Activated CD4-positive, CD25-positive, alpha-beta regulatory T cell treated with anti-CD3 and anti-CD28 coated beads, Interleukin-2, amount 50 U/mL, for 16 hours (primary cell): ENCODE measurements around the gene MUC4.
"Not testable (repeated sequence)": the region's sequence is repeated elsewhere in the genome, so short reads cannot be mapped to it uniquely, and the experiment has no call there.

Experiments
- DNase-seq: peaks from one replicate; pipeline ENCODE4 v3.0.0-alpha.2; 2020; ENCODE audit warnings: low read depth, low spot score

Gene MUC4

DNA sequence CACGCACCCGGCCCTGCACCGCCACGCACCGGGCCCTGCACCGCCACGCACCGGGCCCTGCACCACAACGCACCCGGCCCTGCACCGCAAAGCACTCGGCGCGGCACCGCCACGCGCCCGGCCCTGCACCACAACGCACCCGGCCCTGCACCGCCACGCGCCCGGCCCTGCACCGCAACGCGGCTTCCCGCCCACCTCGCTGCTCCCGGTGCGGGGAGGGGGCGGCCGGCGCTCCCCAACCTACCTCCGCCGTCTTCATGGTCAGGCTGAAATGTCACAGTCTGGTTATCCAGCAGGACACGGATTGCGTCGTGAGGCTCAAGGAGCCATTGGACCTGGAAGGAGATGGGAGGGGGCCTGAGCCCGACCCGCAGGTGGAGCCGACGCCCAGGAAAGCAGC, 49.1 kb downstream of the MUC4 start:
- no peak for DNase-seq

DNA sequence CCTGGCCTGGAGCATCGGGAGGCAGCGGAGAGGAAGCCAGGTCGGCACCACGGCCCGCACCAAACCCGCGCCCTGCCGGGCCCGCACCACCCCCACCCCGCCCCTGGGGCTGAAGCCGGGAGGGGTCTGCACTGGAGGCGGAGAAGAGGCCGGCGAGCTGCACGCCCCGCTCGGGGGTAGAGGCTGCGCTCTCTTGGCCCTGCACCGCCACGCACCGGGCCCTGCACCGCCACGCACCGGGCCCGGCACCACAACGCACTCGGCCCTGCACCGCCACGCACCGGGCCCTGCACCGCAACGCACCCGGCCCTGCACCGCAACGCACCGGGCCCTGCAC, 49.5 kb downstream of the MUC4 start:
- DNase-seq = no peak

DNA sequence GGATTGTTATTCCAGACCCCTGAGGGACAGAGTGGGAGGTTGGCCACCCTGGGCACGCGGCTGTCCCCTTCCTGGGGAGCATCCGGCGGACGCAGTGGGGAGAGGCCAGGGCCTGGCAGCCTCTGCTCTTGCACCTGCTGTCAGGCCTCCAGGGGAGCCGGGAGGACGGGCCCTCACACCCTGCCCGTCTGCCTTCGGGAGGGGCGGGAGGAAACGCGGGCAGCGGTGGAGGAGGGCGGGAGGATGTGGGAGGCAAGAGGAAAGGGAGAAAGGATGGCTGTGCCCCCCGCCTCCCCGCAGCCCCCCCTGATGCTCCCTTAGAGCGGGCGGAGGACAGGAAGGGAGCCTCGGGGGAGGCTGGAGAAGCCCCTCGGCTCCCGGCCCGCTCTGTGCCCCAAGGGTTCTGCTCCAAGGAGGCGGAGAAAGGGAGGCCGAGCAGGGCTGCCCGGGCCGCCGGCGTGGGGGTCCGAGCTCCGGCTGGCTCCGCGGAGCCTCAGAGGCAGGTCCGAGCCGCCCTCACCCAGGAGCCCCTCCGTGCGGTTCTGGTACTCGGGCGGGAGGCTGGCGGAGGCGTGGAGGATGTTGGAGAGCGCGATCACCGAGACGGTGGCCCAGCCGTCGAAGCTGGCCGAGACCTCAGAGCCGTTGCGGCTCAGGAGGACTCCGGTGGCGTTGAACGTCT, 50.0 kb downstream of the MUC4 start:
- no peak for DNase-seq

DNA sequence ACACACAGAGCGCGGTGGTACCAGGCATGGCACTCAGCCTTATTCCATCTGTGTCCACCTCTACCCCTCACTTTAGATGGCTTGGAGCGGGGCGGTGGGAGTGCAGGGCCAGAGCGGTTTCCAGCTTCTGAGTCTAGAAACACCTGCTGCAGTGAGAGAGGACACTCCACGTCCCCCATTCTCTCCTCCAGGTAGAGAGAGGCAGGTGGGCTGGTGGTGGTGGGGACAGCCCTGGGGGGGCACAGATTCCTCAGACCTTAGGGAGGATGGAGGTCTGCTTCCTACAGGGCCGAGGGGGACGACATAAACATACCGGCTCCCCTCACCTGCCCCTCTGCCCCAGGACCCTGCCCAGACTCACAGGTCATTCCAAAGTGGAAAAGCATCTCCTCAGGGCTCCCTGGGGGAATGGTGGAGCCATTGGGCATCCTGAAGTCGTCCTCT, 50.6 kb downstream of the MUC4 start:
- DNase-seq = no peak

DNA sequence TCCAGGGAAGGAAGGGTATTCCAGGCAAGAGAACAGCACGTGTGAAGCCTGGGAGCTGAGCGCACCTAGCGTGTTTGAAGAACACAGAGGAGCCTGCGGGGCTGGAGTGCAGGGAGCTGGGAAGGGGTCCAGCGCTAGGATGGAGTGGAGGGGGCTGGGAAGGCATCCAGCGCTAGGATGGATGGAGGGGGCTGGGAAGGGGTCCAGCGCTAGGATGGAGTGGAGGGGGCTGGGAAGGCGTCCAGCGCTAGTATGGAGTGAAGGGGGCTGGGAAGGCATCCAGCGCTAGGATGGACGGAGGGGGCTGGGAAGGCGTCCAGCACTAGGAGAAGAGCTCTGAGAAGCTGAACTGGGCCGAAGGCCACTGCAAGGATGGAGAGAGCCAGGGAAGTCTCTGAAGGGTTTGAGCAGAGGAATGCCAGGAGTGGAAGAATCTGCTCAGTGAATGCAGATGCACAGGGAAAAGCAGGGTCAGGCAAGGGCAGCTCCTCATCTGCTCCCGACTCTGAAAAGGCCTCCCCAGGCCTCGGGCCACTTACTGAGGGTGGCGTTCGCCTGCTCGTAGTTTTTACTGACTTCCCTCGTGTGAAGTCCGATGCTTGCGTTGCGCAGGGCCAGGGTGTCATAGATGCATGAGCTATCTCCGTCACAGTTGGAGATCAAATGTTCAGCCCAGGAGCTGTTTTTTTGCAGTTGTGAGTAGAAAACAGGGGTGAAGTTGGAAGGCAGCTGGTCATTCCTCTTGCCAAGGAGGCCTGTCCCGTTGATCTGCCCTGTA, 51.2 kb downstream of the MUC4 start:
- no peak for DNase-seq

DNA sequence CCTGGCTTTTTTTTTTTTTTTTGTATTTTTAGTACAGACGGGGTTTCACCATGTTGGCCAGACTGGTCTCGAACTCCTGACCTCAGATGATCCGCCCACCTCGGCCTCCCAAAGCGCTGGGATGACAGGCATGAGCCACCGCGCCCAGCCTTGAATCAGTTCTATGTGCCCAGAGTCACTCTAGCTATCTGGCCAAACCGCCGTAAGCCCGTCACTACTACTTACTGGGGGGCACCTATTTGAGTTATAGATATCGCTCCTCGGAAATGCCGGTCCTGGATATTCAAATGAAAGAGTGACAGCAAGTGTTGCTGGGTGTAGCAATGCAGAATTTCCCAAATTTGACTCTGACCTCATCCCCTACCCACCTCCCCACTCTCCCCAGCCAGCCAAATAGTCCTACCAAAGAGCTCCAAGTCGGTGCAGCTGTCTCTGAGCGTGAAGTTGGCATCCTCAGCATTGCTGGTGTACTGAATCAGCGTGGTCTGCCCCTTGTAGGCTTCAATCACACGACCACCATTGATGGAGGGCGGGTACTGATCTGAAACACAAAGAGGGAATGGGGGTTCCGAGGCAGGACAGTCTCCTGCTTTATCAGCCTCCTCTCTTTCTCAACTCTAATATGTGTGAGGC, 52.9 kb downstream of the MUC4 start:
- DNase-seq = no peak

DNA sequence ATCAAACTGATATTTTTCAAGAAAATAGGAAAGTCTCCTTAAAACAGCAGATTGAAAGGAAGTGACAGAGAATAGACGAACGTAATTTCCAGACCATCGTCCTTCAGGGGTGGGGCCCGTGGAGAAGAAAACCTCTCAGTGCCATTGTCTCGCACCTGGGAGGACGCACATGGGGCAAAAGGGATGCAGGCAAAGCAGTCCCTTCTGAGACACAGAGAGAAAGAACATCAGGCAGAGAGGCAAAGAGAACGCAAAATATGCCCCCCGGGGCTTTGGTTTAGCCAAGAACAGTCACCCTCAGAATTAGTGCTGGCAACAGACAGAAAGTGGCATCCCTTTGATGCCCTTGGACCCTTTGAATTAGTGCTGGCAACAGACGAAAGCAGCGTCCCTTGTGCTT, 53.9 kb downstream of the MUC4 start:
- no peak for DNase-seq

DNA sequence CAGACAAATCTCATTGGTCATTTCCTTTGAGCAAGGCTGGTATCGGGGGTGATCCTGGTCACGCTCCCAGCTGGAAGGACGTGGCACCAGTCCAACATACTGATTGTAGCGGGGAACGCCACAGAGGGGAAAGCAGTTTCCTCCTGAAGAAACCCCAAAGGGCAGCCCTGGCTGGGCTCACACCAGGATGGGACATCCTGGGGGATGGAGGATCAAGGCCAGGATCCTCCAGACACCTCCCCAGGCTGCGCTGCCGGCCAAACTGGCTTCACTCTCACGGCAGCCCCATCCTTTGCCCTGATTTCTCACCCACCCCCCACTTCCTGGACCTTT, 54.3 kb downstream of the MUC4 start:
- DNase-seq = no peak

DNA sequence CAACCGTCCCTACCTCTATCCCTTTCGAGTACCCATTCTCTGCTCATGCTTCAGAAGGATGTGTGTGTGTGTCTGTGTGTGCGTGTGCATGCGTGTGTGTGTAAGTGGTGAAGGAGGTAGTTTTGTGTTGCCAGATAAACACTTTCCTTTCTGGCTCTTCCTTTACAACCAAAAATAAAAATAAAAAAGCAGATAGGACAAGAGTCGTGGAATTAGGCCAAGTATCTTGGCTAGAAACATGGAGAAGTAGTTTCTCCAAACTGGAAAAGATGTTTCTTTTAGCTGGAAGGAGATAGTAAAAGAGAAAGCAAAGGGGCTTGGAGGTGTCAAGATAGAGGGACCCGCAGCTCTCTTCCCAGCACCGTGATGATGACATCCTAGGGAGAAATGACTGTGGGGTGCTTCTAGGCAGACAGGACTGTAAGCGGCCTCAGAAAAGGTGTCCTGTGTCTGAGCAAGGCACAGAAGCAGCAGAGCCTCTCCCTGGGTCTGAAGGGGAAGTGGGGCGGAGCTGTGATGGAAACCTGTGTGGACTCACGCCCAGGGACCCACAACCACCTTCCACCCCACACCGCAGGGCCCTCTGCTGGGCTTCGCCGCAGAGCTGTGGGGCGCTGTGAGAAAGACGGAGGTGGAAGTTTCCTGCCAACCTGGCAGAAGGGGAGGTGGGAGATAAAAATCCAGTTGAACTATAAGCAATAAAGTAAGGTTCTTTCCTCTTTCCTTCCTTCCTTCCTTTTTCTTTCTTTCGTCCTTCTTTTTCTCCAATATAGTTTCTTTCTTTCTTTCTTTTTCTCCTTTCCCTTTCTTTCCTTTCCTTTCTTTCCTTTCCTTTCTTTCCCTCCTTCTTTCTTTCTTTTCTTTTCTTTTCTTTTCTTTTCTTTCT, 55.7 kb downstream of the MUC4 start:
- DNase-seq = no peak

DNA sequence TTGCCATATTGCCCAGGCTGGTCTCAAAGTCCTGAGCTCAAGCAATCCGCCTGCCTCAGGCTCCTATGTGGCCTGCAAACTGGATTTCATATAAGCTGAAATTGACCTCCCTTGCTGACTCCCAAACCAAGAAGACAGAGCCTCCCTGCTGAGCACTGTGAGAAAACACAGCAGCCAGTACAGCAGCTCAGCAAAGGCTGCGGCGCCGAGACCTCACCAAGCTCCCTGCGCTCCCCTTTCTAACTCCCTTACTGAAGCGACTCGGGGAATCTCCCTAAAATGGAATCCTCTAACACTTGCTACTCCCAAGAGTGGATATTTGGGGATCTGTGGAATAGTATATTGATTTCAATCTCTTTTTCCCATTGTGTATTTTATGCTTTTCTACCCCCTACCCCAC, 56.3 kb downstream of the MUC4 start:
- no peak for DNase-seq

DNA sequence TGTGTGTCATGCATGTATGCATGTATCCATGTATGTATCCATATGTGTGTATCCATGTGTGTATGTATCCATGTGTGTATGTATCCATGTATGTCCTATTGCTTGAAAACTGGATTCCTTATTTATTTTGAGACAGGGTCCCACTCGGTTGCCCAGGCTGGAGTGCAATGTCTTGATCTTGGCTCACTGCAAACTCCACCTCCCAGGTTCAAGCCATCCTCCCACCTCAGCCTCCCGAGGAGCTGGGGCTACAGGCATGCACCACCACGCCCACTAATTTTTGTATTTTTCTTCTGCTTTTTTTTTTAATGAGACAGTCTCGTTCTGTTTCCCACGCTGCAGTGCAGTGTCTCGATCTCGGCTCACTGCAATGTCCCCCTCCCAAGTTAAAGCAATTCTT, 56.8 kb downstream of the MUC4 start:
- DNase-seq = no peak

DNA sequence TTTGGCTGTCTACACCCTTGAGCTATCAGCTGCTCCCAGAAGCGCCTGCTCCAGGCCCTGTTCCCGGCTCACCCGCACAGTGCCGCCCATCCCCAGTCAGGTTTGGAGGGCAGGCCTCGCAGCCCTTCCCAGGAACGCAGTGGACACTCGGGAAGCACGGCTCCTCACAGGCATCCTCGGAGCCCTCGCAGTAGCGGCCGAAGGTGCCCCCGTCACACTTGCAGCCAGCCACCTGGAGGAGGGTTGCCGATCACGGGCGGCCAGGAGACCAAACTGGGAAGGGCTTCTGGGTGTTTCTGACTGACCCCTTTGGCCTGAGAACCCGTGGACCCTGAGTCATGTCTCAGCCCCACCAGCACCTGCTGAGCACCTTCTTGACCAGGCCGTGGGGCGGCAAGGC, 57.6 kb downstream of the MUC4 start:
- no peak for DNase-seq

DNA sequence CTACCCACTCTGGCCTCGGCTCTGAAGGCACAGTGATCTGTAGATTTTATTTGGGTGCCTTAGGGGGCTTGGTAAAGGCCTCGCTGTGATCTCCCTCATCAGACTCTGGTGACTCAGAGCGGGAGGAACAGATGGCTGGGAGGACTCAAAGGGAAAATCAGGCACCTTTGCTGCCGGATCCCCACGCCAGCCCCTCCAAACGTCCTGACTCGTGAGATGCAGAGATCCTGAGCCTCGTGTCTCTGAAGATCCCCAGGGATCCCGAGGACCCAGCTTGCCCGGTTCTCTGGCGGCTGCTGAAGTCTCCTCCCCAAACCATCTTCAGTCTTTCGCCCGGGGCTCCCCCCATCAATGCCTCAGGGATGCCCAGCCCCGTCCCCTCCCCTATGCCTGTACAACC, 58.1 kb downstream of the MUC4 start:
- no peak for DNase-seq

DNA sequence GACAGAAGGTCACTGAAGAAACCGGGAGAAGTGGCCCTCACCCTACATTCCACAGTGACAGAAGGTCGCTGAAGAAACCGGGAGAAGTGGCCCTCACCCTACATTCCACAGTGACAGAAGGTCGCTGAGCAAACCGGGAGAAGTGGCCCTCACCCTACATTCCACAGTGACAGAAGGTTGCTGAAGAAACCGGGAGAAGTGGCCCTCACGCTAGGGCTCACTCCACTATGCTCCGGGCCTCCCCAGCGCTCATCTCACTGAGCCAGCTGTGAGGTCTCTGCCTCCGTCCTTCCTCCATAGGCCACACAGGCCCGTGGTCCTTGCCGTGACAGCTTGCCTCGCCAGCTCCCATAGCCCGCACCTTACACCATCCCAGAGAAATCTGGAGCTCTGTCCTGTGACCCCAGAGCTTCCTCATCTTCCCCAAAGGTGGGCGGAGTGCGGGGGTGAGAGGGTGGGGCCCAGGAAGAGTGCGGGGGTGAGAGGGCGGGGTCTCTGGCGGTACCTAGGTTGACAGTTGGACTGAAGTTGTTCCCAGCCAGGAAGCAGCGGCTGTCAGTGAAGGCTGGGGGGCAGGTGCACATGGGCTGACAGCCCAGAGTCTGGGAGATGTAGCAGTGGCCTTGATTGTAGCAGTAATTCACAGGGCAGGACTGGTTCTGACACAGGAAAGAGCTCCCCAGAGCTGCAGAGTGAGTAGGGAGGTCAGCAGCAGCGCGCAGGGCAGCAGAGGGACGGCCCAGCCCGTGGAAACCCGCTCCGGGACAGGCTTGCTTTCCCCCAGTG, 59.0 kb downstream of the MUC4 start:
- DNase-seq = no peak

DNA sequence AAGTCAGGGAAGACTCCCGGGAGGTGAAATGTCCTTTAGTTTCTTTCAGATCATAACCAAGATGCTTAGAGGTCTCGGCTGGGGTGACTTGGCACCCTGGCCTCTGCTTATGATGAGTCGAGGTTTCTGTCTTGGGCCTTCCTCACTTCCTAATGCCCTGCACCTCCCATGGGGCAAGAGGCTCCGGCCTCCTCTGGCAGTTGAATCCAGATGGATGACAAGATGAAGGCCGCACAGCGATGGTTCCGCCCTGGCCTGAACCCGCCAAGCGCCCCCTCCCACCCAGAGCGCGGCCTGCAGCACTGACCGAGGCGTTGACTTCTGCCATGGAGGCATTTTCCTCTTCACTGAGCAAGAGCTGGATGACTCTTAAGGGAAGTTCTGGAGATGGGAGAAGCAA, 59.7 kb downstream of the MUC4 start:
- no peak for DNase-seq

DNA sequence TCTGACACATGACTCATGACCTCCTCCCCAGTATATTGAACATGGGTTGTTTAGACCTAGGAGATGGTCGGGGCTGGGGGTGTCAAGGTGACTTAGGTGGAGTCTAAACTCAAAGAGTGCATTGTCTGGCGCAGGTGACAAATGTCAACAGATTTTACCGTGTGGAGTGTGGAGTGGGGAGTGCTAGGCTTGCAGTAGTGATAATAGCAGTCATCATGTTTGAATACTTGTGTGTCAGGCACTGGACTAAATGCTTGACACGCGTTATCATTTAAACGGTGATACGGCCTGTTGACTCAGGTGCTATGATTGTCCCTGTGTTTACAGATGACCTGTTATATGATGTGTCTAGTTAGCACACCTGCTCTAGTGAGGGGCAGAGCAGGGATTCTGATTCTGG, 60.2 kb downstream of the MUC4 start:
- no peak for DNase-seq

DNA sequence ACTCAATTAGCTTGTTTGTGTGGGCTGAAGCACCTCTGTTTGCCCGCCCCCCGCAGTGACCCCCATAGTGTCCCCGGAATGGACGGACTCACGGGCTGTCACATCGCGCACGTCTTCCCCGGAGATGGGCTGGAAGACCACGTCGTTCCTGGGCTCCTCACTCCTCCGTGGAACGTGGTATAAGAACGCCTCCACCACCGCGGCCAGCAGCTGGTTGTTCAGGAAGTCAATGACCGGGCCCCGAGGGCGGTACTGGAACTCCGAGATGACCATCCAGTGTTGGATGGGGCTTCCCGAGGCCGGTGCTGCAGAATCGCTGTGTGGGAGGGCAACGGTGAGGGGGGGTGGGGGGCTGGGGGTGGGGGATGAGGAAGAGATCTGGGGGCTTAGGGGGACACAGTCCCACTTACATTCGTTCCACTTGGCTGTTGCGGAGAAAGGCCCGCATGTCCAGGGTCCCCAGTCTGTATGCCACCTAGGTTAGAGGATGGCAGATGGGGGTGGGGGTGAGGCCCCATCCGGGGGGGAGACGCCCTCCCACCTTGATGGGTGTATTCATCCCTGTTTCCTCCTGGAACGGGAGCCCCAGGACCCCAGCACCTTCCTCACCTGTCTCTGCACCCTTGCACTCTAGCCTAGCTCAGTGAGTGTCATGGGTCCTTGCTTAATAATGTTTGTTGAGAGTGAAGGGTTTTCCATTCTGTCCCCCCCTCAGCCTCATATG, 60.8 kb downstream of the MUC4 start:
- no peak for DNase-seq

DNA sequence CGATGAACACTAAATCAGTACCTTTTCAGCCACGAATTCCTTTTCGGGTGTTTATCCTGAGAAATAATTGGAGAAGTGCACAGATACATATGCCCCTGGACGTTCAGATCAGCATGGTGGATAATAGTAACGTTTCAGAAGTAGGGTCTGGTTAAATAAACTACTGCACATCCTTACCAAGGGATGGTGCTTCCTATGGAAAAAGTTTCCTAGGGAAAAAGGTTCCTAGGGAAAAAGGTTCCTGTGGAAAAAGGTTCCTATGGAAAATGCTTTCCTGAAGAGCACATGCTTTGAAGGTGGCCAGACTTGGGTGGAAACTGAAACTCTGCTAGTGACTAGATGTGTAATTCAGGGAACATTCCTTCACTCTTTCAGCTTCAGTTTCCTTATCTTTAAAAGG, 62.6 kb downstream of the MUC4 start:
- not testable (repeated sequence) for DNase-seq

DNA sequence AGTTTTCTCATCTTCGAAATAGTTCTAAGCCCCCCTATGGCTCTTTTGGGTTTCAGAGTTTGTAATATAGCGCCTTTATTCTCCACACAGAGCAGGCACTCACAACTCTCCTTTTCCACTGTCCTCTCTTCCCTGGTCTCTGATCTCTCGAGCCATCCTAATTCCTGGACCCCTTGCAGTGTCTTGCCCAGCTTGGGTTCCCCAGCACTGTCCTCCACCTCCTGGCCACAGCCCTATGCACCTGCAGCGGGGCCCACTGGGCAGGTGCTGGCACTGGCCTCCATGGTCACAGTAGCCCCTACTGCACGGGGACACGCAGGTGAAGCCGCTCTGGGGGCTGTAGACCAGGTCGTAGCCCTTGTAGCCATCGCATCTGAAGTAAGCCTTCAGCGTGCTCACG, 63.1 kb downstream of the MUC4 start:
- no peak for DNase-seq

DNA sequence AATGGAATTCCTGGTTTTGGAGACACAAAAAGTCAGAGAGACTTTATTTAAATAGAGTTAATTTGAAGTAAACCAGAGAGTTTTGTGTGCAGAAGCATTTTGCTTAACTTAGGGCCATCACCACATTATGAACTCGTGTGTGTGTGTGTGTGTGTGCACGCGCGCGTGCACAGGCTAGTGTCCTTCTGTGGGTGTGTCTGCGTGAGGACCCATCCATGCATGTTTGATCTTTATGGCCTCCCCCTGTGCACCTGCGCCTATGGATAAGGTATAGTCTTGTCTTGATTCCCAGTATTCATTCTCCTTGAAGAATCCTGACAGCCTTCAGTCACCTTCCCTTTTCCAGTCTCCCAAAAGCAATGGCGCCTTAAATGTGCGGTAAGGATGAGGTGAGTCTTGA, 65.0 kb downstream of the MUC4 start:
- no peak for DNase-seq

DNA sequence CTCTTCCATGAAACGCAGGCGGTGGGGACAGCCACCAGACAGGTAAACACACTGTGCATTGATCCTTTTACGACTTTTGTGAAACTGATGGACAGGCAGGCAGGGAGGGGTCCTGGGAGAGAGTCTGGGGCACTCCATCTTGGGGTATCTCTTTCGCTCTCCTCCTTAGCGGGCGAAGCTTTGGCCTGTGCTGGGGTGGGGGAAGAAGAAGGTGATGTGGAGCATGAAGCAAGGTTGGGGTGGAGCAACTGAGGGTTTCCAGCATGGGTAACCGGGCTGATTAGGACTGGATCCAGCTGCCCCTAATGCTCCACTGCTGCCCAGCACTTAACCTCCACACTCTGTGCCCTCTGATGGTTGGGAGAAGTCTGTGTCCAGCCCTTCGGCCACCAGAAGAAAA, 65.4 kb downstream of the MUC4 start:
- no peak for DNase-seq
